HAP-1 (cell line): ENCODE measurements around the gene ITPK1.

Source experiments
- DNase-seq, 2 experiments: peaks; one replicate each; pipeline ENCODE4 v3.0.0-alpha.2; 2016 to 2020; ENCODE audit warnings: low spot score in 2 of 2
- H3K27me3 ChIP-seq: fragments of 250-450 bp; sonication (Bioruptor Pico); 2 replicates; pipeline ENCODE4 v1.5.1; 2020; ENCODE audit warnings: low read depth, mild to moderate bottlenecking, moderate library complexity
- H3K36me3 ChIP-seq: fragments of 250-450 bp; sonication (Bioruptor Pico); replicated peaks from 2 replicates; pipeline ENCODE4 v1.5.1; 2020; ENCODE audit warnings: mild to moderate bottlenecking
- H3K4me1 ChIP-seq: fragments of 250-450 bp; sonication (Bioruptor Pico); 2 replicates; pipeline ENCODE4 v1.5.1; 2020; ENCODE audit warnings: mild to moderate bottlenecking
- H3K4me3 ChIP-seq: fragments of 250-450 bp; sonication (Bioruptor Pico); 2 replicates; pipeline ENCODE4 v1.5.1; 2020; ENCODE audit warnings: mild to moderate bottlenecking, moderate library complexity
- H3K9me3 ChIP-seq: fragments of 250-450 bp; sonication (Bioruptor Pico); 2 replicates; pipeline ENCODE4 v1.5.1; 2020; ENCODE audit warnings: mild to moderate bottlenecking, moderate library complexity
- in situ Hi-C: fragments of 300-500 bp; cut with MboI; formaldehyde crosslinking; loops from 3 replicates; pipeline ENCODE4 v1.14.3; 2020; ENCODE audit warnings: low sequenced_read_pairs, inconsistent platforms, mixed read lengths

The ITPK1 gene

DNA sequence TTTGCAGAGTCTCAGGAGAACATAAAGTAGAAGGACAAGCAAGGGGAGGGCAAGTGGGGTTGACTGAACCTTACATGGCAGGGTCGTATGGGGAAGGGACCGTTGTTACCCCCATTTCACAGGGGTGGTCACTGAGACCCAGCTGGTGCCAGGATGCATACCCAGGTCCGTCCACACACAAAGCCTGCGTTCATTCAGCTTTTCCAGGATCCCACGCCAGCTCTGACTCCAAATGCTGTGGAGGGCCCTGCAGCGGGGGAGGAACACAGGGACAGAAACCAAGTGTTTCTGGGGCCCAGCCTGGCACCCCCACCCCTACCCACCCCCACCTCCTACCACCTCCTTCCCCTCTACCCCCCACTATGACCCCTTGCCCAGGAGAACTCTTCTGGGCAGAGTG, 209.3 kb downstream of the ITPK1 start:
- no peak for DNase-seq
- Histone ChIP-seq H3K4me1 (no peaks in the 10 kb centered on the region), H3K36me3 (no peaks in the 10 kb centered on the region), H3K4me3 (no peak overlapping the region), H3K9me3 (no peaks in the 10 kb centered on the region), H3K27me3 (no peaks in the 10 kb centered on the region)
- in situ Hi-C loops = no loop called here

- in situ Hi-C loops = no loop called here
- Histone ChIP-seq H3K36me3 (no peaks in the 10 kb centered on the region), H3K9me3 (no peaks in the 10 kb centered on the region), H3K4me1 (no peaks in the 10 kb centered on the region), H3K27me3 (no peaks in the 10 kb centered on the region), H3K4me3 (no peak overlapping the region)
- no peak for DNase-seq
Observed at GRCh38 chr14:92905667-92906066, 210.1 kb downstream of the ITPK1 start.

GRCh38 chr14:92903359-92903758, 212.4 kb downstream of the ITPK1 start:
- in situ Hi-C loops = no loop called here
- H3K4me1 ChIP-seq = no peaks in the 10 kb centered on the region
- no peaks in the 10 kb centered on the region for H3K36me3 ChIP-seq
- H3K4me3 ChIP-seq = no peak overlapping the region
- DNase-seq = no peak
- H3K27me3 ChIP-seq = no peaks in the 10 kb centered on the region
- H3K9me3 ChIP-seq = no peaks in the 10 kb centered on the region

DNA sequence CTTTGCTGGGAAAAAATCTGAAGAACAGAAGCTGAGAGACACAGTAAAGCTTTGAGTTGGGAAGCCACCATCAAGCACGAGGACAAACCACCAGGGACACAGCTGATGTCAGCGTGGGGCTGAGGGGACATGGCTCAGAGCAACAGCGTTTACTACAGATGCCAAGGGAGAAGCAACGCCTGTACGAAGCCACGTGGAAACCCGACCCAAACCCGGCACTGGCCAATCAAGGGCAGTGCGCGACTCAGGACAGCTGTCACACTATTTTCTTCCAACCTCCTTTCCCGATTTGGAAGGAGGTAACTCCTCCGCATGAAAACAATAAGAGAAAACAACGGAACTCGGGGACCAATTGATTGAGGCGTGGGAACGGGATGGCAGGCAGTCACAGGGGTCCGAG, 213.0 kb downstream of the ITPK1 start:
- in situ Hi-C loops = no loop called here
- no peak for DNase-seq
- H3K36me3 ChIP-seq = no peaks in the 10 kb centered on the region
- H3K4me1 ChIP-seq = no peaks in the 10 kb centered on the region
- no peak overlapping the region for H3K4me3 ChIP-seq
- H3K27me3 ChIP-seq = no peaks in the 10 kb centered on the region
- no peaks in the 10 kb centered on the region for H3K9me3 ChIP-seq

GRCh38 chr14:92902191-92902590, 213.5 kb downstream of the ITPK1 start:
- Histone ChIP-seq H3K4me3 (no peak overlapping the region), H3K4me1 (no peaks in the 10 kb centered on the region), H3K9me3 (no peaks in the 10 kb centered on the region), H3K27me3 (no peaks in the 10 kb centered on the region), H3K36me3 (no peaks in the 10 kb centered on the region)
- in situ Hi-C loops = no loop called here
- DNase-seq = no peak

GRCh38 chr14:92900660-92901059, 215.1 kb downstream of the ITPK1 start:
- in situ Hi-C loops = no loop called here
- H3K9me3 ChIP-seq = no peaks in the 10 kb centered on the region
- no peaks in the 10 kb centered on the region for H3K4me1 ChIP-seq
- no peaks in the 10 kb centered on the region for H3K36me3 ChIP-seq
- no peak for DNase-seq
- no peaks in the 10 kb centered on the region for H3K27me3 ChIP-seq
- no peak overlapping the region for H3K4me3 ChIP-seq

- no peaks in the 10 kb centered on the region for H3K4me1 ChIP-seq
- no peaks in the 10 kb centered on the region for H3K9me3 ChIP-seq
- H3K4me3 ChIP-seq = no peak overlapping the region
- DNase-seq = no peak
- in situ Hi-C loops = no loop called here
- H3K27me3 ChIP-seq = no peaks in the 10 kb centered on the region
- no peaks in the 10 kb centered on the region for H3K36me3 ChIP-seq
Observed at GRCh38 chr14:92898566-92899131, 217.1 kb downstream of the ITPK1 start.

- Histone ChIP-seq H3K27me3 (no peaks in the 10 kb centered on the region), H3K4me3 (no peak overlapping the region), H3K36me3 (no peaks in the 10 kb centered on the region), H3K9me3 (no peaks in the 10 kb centered on the region), H3K4me1 (no peaks in the 10 kb centered on the region)
- DNase-seq = no peak
- in situ Hi-C loops = no loop called here
Observed at GRCh38 chr14:92897922-92898565, 217.7 kb downstream of the ITPK1 start.

DNA sequence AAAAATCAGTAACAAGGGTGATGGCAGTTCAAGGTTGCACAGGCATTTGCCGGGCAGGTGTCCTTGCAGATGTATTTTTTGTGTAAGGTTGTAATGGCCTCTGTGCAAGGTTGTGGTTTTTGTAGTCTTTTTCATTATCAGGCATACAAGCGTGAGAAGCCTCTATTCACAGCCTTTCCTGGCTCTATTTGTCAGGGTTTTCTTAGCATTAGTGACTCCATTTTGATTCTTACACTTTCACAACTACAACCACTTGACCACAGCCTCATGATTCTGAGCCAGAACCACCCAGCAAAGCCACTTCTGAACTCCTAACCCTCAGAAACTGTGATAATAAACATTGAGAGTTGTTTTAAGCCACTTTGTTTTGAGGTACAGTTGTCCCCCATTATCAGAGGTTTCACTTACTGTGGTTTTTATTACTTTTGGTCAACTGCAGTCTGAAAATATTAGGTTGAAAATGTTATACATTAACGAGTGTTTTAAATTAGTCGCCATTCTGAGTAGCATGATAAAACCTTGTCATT, 220.3 kb downstream of the ITPK1 start:
- Histone ChIP-seq H3K4me1 (no peaks in the 10 kb centered on the region), H3K9me3 (no peaks in the 10 kb centered on the region), H3K27me3 (no peaks in the 10 kb centered on the region), H3K36me3 (no peaks in the 10 kb centered on the region), H3K4me3 (no peak overlapping the region)
- in situ Hi-C loops = no loop called here
- DNase-seq = no peak

- no peaks in the 10 kb centered on the region for H3K36me3 ChIP-seq
- H3K9me3 ChIP-seq = no peaks in the 10 kb centered on the region
- H3K4me1 ChIP-seq = no peaks in the 10 kb centered on the region
- in situ Hi-C loops = no loop called here
- H3K27me3 ChIP-seq = no peaks in the 10 kb centered on the region
- no peak for DNase-seq
- no peak overlapping the region for H3K4me3 ChIP-seq
Observed at GRCh38 chr14:92892589-92892988, 223.1 kb downstream of the ITPK1 start.

DNA sequence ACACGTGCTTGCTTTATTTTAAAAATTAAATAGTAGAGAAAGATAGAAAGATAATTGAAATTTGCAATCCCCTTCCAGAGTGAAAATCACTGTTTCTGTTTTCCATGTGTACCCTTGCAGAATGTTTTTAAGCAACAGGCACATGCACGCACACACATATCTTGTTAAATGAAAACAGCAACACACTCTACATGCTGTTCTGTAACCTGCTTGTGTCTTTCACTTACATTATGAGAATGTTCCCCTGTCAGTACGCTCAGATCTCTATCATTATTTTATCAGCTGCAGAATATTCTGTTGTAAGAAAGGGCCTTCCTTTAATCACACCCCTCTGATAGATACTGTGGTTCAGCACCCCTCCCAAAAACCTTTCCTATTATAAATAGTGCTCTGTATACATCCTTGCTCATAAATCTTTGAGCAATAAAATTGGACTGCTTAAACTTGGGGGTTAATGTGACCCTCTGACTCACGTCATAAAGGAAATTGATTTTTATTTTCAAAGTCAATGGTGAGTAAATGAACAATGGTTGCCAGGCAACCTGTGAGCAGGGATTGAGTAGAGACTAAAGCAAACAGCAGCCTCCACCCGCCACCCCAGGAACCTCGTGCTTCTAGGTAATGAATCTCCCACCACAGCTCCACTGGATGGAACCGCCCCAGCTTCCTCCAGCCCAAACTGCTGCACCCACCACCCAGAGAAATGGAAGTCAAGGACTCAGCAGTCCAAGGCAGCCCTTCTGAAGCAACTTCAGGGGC, 224.7 kb downstream of the ITPK1 start:
- Histone ChIP-seq H3K4me3 (no peak overlapping the region), H3K9me3 (no peaks in the 10 kb centered on the region), H3K36me3 (no peaks in the 10 kb centered on the region), H3K27me3 (no peaks in the 10 kb centered on the region), H3K4me1 (no peaks in the 10 kb centered on the region)
- DNase-seq = no peak
- in situ Hi-C loops = no loop called here

DNA sequence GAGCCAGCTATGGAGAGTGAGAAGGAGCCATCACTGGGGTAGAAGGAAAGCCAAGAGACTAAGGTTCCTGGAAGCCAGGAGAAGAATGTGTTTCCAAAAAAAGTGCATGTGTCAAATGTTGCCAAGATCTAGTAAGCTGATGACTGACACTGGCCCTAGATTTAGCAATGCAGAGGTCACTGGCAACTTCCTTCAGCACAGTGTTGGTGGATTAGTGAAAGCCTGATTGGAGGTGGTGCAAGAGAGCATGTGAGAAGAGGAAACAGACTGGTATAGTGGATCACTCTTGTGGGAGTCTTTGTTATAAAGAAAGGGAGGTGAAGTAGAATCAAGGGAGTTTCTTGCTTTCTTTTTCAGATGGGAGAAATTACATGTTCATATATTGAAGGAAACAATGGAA, 226.8 kb downstream of the ITPK1 start:
- H3K27me3 ChIP-seq = no peaks in the 10 kb centered on the region
- no peaks in the 10 kb centered on the region for H3K9me3 ChIP-seq
- no peak for DNase-seq
- H3K36me3 ChIP-seq = no peaks in the 10 kb centered on the region
- in situ Hi-C loops = no loop called here
- no peak overlapping the region for H3K4me3 ChIP-seq
- no peaks in the 10 kb centered on the region for H3K4me1 ChIP-seq

GRCh38 chr14:92887157-92887556, 228.6 kb downstream of the ITPK1 start:
- Histone ChIP-seq H3K27me3 (0 out of 2 replicates have a peak, but pooled peaks cover 3% of the 10 kb centered on the region), H3K4me3 (no peak overlapping the region), H3K36me3 (no peaks in the 10 kb centered on the region), H3K4me1 (no peaks in the 10 kb centered on the region), H3K9me3 (no peaks in the 10 kb centered on the region)
- in situ Hi-C loops = no loop called here
- DNase-seq = no peak
